ENCODE results near the gene EXOSC2. TPM values are rescaled to one million over a fixed set of nuclear protein-coding genes. Genes with fewer than 3 reads are reported as not detected.

The EXOSC2 gene
- total and polyA plus RNA-seq, 2 of the 8 experiments (the other 6 are each of a cell fraction or from before 2014, with no cell fraction given), result 47.8 to 93.6 TPM

DNA sequence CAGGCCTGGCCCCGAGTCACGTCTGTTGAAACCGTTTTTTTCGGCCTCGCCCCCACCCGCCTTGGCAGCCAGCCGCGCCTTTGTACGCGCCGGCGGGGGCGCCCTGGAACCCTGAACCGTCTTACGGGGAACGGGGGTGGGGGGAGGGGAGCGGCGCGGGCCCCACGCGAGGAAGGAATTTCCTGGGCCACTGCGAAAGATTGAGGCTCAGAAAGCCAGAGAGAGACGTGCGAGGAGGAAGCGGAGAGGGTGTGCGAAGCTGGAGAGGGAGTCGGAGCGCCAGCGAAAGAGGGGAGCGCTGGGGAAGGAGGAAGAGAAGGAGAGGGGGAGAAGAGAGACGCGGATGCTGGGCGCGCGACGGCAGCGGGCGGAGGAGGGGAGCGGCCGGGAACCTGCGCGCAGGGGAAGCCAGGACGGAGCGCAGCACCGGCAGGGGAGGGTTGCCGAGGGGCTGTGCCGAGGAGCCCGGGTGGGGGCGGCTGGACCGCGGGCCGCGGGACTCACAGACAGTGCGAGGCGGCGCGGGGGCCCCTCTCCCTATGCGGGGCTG, 33.8 kb upstream of the EXOSC2 start (continued):
- TF ChIP-seq MAFK (IDR thresholded peaks at IDR 0.05; ENCODE audit: low read depth, low read length), result no peak
- TF ChIP-seq KDM4A (IDR thresholded peaks at IDR 0.05; ENCODE audit: low read depth, low read length, severe bottlenecking), result peak; percentile 28
- TF ChIP-seq CREB1 (IDR thresholded peaks at IDR 0.05), result 0 out of 2 replicates have a peak, but pooled peaks have one; percentile 24
- TF ChIP-seq RNF2 (IDR thresholded peaks at IDR 0.05; ENCODE audit: borderline replicate concordance, low read depth, low read length, missing control alignments, poor library complexity, severe bottlenecking), result peak; percentile 59
- TF ChIP-seq, protein P1, sequence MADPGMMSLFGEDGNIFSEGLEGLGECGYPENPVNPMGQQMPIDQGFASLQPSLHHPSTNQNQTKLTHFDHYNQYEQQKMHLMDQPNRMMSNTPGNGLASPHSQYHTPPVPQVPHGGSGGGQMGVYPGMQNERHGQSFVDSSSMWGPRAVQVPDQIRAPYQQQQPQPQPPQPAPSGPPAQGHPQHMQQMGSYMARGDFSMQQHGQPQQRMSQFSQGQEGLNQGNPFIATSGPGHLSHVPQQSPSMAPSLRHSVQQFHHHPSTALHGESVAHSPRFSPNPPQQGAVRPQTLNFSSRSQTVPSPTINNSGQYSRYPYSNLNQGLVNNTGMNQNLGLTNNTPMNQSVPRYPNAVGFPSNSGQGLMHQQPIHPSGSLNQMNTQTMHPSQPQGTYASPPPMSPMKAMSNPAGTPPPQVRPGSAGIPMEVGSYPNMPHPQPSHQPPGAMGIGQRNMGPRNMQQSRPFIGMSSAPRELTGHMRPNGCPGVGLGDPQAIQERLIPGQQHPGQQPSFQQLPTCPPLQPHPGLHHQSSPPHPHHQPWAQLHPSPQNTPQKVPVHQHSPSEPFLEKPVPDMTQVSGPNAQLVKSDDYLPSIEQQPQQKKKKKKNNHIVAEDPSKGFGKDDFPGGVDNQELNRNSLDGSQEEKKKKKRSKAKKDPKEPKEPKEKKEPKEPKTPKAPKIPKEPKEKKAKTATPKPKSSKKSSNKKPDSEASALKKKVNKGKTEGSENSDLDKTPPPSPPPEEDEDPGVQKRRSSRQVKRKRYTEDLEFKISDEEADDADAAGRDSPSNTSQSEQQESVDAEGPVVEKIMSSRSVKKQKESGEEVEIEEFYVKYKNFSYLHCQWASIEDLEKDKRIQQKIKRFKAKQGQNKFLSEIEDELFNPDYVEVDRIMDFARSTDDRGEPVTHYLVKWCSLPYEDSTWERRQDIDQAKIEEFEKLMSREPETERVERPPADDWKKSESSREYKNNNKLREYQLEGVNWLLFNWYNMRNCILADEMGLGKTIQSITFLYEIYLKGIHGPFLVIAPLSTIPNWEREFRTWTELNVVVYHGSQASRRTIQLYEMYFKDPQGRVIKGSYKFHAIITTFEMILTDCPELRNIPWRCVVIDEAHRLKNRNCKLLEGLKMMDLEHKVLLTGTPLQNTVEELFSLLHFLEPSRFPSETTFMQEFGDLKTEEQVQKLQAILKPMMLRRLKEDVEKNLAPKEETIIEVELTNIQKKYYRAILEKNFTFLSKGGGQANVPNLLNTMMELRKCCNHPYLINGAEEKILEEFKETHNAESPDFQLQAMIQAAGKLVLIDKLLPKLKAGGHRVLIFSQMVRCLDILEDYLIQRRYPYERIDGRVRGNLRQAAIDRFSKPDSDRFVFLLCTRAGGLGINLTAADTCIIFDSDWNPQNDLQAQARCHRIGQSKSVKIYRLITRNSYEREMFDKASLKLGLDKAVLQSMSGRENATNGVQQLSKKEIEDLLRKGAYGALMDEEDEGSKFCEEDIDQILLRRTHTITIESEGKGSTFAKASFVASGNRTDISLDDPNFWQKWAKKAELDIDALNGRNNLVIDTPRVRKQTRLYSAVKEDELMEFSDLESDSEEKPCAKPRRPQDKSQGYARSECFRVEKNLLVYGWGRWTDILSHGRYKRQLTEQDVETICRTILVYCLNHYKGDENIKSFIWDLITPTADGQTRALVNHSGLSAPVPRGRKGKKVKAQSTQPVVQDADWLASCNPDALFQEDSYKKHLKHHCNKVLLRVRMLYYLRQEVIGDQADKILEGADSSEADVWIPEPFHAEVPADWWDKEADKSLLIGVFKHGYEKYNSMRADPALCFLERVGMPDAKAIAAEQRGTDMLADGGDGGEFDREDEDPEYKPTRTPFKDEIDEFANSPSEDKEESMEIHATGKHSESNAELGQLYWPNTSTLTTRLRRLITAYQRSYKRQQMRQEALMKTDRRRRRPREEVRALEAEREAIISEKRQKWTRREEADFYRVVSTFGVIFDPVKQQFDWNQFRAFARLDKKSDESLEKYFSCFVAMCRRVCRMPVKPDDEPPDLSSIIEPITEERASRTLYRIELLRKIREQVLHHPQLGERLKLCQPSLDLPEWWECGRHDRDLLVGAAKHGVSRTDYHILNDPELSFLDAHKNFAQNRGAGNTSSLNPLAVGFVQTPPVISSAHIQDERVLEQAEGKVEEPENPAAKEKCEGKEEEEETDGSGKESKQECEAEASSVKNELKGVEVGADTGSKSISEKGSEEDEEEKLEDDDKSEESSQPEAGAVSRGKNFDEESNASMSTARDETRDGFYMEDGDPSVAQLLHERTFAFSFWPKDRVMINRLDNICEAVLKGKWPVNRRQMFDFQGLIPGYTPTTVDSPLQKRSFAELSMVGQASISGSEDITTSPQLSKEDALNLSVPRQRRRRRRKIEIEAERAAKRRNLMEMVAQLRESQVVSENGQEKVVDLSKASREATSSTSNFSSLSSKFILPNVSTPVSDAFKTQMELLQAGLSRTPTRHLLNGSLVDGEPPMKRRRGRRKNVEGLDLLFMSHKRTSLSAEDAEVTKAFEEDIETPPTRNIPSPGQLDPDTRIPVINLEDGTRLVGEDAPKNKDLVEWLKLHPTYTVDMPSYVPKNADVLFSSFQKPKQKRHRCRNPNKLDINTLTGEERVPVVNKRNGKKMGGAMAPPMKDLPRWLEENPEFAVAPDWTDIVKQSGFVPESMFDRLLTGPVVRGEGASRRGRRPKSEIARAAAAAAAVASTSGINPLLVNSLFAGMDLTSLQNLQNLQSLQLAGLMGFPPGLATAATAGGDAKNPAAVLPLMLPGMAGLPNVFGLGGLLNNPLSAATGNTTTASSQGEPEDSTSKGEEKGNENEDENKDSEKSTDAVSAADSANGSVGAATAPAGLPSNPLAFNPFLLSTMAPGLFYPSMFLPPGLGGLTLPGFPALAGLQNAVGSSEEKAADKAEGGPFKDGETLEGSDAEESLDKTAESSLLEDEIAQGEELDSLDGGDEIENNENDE (IDR thresholded peaks at IDR 0.05; ENCODE audit: insufficient replicate concordance, low read length), result no peak
- TF ChIP-seq EGR1 (IDR thresholded peaks at IDR 0.05; ENCODE audit: borderline replicate concordance, low read depth, low read length), result peak; percentile 89
- TF ChIP-seq SP1 (IDR thresholded peaks at IDR 0.05; ENCODE audit: low read depth, low read length), result no peak
- 0 out of 4 replicates have a peak, but pooled peaks of 1 of the 2 experiments have one; percentile 41 for TF ChIP-seq SIN3A (conservative IDR thresholded peaks at IDR 0.05 in 1 of 2, IDR thresholded peaks at IDR 0.05 in 1 of 2; ENCODE audit: low read depth in 1 of 2, low read length in 2 of 2)

Measured in H1 (cell line).